Type B pancreatic cell (in vitro differentiated cells): ENCODE data around the gene RNF43. TPM values are rescaled to one million over a fixed set of nuclear protein-coding genes. Genes with fewer than 3 reads are reported as not detected.

Experiments used
- DNase-seq: peaks from one replicate; pipeline ENCODE4 v3.0.0; 2021; ENCODE audit warnings: mixed read lengths; ENCODE audit not compliant: unreplicated experiment; ENCODE audit errors: extremely low spot score
- H3K27ac Mint-ChIP-seq: 2 replicates; pipeline ENCODE4 v1.8.0; 2021; ENCODE audit warnings: mild to moderate bottlenecking, mixed read lengths
- H3K27me3 Mint-ChIP-seq: 2 replicates; pipeline ENCODE4 v1.8.0; 2021; ENCODE audit warnings: mixed read lengths
- H3K36me3 Mint-ChIP-seq: 2 replicates; pipeline ENCODE4 v1.8.0; 2021; ENCODE audit warnings: mixed read lengths
- H3K4me1 Mint-ChIP-seq: one replicate; pipeline ENCODE4 v1.8.0; 2021; ENCODE audit warnings: mixed read lengths; ENCODE audit not compliant: unreplicated experiment
- H3K4me3 Mint-ChIP-seq: 2 replicates; pipeline ENCODE4 v1.8.0; 2021; ENCODE audit warnings: mild to moderate bottlenecking, mixed read lengths
- H3K9me3 Mint-ChIP-seq: 2 replicates; pipeline ENCODE4 v1.8.0; 2021; ENCODE audit warnings: mixed read lengths
- long read RNA-seq: library from polyadenylated mRNA; unstranded; transcript quantifications from one replicate; pipeline ENCODE4 v2.0.0, GENCODE V29; 2020
- total RNA-seq: library from RNA; stranded (reverse); gene quantifications from 2 replicates; pipeline ENCODE4 v1.2.1, GENCODE V29; 2021; ENCODE audit warnings: low replicate concordance
- TF ChIP-seq, protein P1 (sequence below): fragments of 200-600 bp; sonication (generic); conservative IDR thresholded peaks from 2 replicates; pipeline ENCODE4 v1.5.0; 2021; ENCODE audit warnings: antibody characterized with exemption, mild to moderate bottlenecking

RNF43 gene
- total RNA-seq: 14.0 and 21.8 TPM in 2 replicates
- long read RNA-seq, partial matches to known transcripts: 5 of 14 reads
- long read RNA-seq, other reads (novel, unspliced or antisense): 9 of 14 reads

DNA sequence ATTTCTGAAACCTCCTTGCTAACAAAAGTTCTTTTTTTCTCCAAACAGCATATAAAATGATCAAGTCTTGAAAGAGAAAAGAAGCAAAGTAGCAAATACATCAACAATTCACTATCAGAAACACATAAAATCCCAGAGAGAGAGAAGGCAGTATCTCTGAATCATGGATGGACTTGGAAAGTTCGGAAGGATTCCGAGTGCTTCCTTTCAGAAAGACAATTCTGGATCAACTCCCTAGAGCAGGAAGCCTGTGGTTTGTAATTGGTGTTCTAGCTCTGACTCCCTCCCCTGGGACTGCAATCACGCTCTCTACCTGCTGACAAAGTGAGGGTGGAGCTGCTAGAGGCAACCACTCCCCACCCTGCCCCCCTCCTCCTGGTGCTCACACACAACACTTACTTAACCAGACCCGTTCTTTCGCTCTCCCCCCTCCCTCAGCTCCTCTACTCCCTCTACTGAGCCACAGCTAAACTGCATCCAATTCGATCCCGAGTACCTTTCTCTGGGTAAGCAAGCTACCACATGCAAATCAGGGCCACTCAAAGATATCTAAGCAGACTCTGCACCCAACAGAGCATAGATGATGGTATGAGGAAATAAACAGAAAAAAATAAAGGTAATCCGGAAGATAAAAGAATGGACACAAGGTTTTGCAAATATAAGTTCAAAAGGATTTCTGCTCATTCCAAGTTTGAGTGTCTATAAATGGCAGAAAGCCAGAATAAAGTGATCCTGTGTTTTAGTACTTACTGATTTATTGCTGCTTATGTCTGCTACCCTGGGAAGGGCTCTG is at the start of gene RNF43:
Gene RNF43, minus strand, starts transcription at position 235 of the 793 bp plus-strand sequence. CDS start 1,957 bp downstream, outside the sequence.
- peak; percentile 85 for DNase-seq
- H3K9me3 Mint-ChIP-seq: no peaks in the 10 kb centered on the region
- H3K27me3 Mint-ChIP-seq: peaks cover 19% of the 10 kb centered on the region
- peak within 1 kb of the TSS; percentile 86 for H3K27ac Mint-ChIP-seq
- peaks cover 8% of the 10 kb centered on the region for H3K4me1 Mint-ChIP-seq
- H3K36me3 Mint-ChIP-seq: no peaks in the 10 kb centered on the region
- H3K4me3 Mint-ChIP-seq: peak within 1 kb of the TSS; percentile 89
- TF ChIP-seq, protein P1, sequence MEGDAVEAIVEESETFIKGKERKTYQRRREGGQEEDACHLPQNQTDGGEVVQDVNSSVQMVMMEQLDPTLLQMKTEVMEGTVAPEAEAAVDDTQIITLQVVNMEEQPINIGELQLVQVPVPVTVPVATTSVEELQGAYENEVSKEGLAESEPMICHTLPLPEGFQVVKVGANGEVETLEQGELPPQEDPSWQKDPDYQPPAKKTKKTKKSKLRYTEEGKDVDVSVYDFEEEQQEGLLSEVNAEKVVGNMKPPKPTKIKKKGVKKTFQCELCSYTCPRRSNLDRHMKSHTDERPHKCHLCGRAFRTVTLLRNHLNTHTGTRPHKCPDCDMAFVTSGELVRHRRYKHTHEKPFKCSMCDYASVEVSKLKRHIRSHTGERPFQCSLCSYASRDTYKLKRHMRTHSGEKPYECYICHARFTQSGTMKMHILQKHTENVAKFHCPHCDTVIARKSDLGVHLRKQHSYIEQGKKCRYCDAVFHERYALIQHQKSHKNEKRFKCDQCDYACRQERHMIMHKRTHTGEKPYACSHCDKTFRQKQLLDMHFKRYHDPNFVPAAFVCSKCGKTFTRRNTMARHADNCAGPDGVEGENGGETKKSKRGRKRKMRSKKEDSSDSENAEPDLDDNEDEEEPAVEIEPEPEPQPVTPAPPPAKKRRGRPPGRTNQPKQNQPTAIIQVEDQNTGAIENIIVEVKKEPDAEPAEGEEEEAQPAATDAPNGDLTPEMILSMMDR: peak; percentile 79

DNA sequence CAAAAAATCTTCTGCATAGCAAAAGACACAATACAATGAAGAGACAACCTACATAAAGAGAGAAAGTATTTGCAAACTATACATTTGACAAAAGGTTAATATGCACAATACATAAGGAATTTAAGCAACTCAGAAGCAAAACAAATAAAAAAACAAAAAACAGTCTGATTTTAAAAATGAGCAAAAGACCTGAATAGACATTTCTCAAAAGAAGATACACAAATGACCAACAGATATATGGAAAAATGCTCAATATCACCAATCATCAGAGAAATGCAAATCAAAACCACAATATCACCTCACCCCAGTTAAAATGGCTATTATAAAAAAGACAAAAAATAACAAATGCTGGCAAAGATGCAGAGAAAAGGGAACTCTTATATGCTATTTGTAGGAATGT is 38.2 kb upstream of the RNF43 start:
- Mint-ChIP-seq H3K4me1 (no peaks in the 10 kb centered on the region), H3K4me3 (no peak overlapping the region), H3K9me3 (no peaks in the 10 kb centered on the region), H3K27ac (no peak overlapping the region), H3K36me3 (no peaks in the 10 kb centered on the region), H3K27me3 (no peaks in the 10 kb centered on the region)
- TF ChIP-seq, protein P1: no peak
- no peak for DNase-seq

DNA sequence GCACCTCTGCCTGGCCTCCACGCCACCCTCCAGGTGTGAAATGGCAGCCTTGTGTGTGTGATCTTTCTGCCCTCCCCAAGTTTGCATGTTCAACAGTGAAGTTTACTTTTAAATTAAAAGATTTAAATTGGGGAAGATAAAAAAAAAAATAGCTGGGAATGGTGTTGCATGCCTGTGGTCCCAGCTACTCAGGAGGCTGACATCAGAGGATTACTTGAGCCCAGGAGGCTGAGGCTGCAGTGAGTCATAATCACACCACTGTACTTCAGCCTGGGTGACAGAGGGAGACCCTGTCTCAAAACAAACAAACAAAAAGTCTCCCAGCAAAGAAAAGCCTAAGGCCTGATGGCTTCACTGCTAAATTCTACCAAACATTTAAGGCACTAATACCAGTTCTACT is 35.4 kb upstream of the RNF43 start:
- Mint-ChIP-seq H3K9me3 (no peaks in the 10 kb centered on the region), H3K27ac (no peak overlapping the region), H3K36me3 (no peaks in the 10 kb centered on the region), H3K27me3 (no peaks in the 10 kb centered on the region), H3K4me1 (no peaks in the 10 kb centered on the region), H3K4me3 (no peak overlapping the region)
- no peak for DNase-seq
- TF ChIP-seq, protein P1: no peak

DNA sequence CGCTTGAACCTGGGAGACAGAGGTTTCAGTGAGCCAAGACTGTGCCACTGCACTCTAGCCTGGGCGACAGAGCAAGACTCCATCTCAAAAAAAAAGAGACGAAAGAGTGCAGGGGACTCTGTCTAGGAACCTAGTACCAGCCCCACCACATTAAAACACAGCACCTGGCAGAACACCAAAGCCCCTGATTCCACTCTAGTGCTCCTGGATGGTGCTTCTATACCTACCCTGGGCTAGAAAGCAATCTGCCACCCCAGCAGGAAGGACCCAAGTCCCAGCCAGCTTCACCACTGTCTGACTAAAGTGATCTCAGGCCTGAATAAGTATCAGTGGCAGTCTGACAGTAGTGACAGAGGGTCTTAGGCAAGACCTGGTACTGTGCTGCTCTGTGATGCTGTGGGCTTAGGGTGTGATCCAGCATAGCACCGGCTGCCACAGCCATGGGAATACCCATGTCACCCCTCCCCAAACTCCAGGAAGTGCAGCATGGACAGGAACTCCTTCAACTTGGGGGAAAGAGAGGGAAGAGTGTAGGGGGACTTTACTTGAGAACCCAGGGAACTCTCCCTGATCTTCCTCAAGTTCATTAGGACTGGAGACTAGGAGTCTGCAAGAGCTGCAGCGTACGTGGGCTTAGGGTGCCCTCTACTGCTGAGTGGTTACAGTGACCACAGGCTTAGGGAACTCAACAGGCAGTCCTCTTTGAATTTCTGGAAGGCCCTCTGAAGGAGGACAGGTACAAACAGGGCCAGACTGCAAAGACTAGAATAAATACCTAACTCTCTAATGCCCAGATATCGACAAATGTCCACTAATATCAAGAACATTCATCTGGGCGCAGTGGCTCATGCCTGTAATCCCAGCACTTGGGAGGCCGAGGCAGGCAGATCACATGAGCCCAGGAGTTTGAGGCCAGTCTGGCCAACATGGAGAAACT is 30.0 kb upstream of the RNF43 start:
- H3K4me1 Mint-ChIP-seq: peaks cover 3% of the 10 kb centered on the region
- H3K27ac Mint-ChIP-seq: no peak overlapping the region
- no peak for DNase-seq
- no peak overlapping the region for H3K4me3 Mint-ChIP-seq
- no peaks in the 10 kb centered on the region for H3K36me3 Mint-ChIP-seq
- no peaks in the 10 kb centered on the region for H3K9me3 Mint-ChIP-seq
- TF ChIP-seq, protein P1: peak; percentile 89
- peaks cover 21% of the 10 kb centered on the region for H3K27me3 Mint-ChIP-seq

DNA sequence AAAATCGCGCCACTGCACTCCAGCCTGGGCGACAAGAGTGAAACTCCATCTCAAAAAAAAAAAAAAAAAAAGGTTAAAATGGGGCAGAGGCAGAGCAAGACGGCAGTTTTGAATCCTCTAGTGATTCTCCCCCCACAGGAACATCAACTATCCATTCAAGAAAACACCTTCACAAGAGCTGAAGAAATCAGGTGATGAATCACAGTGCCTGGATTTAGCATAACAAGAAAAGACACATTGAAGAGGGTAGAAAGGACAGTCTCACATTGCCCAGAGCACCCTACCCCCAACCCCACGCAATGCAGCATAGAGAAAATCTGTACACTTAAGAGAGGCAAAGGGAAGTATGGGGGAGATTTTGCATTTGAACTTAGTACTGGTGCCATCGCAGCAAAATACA is 28.8 kb upstream of the RNF43 start:
- no peaks in the 10 kb centered on the region for H3K36me3 Mint-ChIP-seq
- H3K27ac Mint-ChIP-seq: no peak overlapping the region
- no peak overlapping the region for H3K4me3 Mint-ChIP-seq
- peaks cover 3% of the 10 kb centered on the region for H3K4me1 Mint-ChIP-seq
- TF ChIP-seq, protein P1: no peak
- H3K9me3 Mint-ChIP-seq: no peaks in the 10 kb centered on the region
- H3K27me3 Mint-ChIP-seq: peaks cover 33% of the 10 kb centered on the region
- no peak for DNase-seq
